ENCODE data around the gene LIFR.
"Not testable (repeated sequence)": the region's sequence is repeated elsewhere in the genome, so short reads cannot be mapped to it uniquely, and the experiment has no call there.

The LIFR gene

DNA sequence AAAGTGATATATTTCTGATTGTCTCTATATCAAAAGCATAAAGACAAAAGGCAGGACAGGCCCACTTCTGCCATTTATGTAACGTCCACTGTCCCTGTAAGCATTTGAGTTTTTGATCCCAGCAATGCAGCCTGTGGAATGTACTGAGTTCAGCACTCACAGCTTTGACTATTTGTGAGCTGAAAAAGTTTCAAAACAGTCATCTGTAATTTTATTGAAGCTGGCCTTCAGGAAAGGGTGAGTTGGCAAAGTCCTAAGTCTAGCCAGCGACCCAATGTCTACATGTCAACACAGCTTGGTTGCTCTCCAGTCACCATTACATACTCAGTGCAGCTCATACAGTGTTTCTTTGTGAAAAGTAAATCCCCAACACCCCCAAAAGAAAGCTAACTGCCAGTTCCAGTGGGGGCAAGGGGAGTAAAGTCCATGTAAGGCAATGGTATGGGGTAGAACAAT lies 9.7 kb downstream of the LIFR start:
- DNase-seq: no peak

DNA sequence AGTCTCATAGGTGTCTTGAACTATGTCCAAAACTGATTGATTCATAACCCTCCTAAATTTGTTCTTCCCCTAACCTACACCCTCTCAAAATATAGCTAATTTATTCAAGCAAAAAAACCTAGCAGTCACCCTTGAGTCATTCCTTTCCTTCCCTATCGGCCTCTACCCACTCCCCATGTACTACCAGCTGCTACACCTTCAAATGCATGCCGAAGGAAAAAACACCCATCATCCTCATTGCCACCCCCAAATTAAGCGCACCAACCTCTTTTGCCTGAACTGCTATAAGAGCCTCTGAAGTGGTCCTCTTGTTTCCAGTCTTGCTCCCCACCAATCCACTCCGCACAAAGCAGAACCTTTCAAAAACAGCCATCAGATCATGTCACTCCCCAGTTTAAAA lies 12.6 kb downstream of the LIFR start:
- no peak for DNase-seq

DNA sequence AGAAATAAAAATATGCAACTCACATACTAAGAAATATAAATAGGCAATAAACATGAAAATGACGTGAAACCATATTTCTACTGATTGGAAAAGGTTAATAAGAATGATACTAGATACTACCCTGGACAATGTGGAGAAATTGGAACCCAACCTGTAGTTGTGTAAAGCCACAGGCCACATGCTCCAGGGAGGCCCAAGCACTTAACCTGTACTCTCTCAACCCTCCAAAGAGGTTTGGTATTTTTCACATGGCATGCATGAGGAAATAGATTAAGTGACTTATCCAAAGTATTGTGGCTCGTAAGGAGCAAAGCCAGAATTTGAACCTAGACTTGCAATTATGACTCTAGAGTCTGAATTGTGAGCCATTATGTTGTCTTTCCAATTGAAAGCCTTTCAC lies 13.4 kb downstream of the LIFR start:
- DNase-seq: no peak

DNA sequence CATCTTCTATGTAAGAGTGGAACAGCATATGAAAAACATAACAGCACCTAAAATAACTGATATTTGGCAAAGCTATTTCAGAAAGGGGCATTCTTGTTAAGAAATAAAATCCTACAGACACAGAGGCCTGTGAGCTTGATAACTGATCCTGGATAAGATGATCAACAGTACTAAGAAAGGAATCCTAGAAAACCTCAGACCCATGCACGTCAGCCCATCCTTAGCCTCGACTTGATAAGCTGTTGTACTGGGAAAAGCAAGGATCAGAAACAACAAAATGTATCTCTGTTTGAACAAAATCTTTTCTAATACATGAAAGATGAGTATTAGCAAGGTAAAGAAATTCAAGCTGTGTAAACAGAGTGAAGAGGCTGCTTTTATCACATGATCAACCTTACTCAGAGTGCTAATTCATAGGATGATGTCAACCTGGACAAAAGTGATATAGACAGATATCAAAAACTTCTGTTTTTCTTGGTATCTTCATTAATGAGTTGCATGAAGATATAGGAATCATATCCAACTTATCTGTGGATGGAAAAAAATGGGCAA lies 15.2 kb downstream of the LIFR start:
- no peak for DNase-seq

DNA sequence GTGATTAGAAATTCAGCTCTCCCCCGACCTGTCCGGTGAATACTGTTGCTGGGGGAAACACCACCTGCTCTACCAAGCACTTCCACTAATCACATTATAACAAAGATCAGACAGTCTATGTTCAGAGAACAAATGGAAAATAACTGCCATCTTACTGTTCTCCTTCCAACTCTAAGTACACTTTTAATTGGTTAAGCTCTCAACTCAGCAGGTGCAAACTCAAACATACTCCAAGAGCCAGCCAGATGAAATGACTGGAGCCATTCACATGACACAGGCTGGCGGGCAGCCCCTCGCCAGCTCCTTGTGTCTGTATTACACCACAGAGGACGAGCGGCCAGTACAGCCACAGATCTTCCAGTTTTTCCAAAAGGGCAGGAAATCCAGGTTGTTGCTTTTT lies 16.1 kb downstream of the LIFR start:
- no peak for DNase-seq

DNA sequence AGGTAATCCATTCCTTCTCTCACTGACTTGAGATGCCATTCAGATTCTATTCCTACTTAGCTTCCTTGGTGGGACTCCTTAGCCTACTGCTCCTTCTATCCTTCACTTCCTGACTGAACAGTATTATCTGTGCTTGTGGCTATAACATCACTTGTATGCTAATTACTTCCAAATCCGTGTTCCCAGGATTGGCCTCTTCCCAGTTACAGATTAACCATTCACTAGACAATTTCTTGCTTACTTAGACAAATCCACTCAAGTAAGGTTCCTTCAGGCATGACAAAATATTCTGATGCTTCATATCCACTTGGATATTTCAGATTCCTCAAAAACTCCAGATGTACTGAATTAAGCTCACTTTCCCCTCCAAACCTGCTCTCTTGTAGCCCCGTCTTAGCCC lies 18.3 kb downstream of the LIFR start:
- DNase-seq: no peak

DNA sequence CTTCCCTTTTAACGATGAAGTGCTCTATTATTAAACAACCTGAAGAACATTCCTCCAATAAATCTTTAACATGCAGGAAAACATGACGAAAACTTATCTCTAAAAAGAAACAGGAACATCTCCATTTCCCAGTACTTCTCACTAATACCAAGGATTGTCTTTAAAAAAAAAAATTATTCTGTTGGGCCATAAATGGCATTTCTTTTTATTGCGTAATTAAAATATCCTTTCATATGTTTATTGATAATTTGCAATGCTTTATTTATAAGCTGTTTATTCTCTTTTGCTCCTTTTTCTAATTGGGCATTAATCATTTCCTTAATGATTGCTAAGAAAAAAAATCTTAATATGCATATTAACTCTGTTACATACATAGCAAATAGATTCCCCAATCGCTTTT lies 18.9 kb downstream of the LIFR start:
- DNase-seq: no peak

DNA sequence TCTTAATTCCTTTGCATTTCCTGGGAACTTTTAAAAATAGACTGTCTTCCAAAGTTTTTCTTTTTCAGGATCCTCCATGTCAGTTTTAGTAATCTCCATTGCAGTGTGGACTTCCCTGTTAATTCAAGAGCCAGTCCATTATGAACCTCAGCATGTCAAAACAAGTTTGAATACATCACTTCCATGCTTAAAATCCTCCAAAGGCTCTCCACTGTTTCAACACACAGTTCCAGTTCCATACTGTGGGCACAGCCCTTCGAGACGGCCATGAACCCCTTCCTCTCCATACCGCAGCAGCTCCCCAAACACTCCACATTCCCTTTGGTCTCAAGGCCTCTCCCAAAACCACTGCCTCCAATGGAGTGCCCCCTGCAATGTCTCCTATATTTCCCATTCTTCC lies 19.5 kb downstream of the LIFR start:
- DNase-seq: no peak

DNA sequence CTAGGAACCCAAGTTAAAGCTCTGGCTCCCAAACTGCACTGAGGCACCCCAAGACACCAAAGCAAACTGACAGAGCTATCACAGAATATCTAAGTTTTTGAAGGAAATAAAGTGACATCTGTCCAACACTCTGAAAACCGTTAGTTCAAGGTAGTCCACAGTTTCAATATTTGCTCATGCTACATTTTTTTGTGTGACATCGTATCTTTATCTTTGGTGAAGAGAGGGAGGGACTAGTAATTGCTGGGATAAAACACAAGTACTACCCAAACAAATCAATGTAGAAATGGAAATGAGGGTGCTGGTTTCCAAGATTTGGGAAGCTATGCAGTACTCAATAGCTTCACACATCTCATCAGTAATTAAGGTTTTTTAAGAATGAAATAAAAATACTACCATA lies 20.6 kb downstream of the LIFR start:
- DNase-seq: no peak

DNA sequence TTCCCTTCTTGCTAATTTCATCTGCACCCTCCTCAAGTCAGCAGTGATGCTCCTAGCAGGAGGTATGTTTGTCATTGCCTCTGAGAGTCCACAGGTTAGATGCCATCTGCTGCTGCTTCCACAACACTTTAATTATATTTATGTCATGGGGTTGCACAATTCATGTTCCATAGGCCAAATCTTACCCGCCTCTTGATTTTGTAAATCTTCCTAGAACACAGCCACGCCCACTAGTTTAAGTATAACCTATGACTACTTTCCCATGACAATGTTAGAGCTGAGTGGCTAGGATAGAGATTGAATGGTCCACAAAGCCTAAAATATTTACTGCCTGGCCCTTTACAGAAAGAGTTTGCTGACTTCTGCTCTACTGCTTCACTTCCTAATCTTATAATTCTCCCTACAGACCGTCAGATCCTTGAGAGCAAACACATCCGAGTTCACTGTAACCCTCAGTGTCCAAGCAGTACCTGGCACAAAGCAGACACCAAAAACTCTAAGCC lies 21.1 kb downstream of the LIFR start:
- no peak for DNase-seq

DNA sequence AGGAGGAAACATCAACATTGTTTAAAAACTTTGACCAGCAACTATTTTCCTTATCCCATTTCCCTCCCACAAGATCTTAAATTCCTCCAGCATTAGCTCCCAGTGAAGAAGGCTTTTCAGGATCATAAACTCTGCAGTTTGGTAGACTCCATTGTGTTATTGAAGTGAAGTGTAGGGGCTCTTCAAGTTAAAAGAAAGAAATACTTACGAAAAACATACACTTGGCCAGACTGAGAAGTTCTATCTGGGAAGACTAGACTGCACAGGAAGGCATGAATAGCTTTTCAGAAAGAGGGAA lies 22.3 kb downstream of the LIFR start:
- no peak for DNase-seq

DNA sequence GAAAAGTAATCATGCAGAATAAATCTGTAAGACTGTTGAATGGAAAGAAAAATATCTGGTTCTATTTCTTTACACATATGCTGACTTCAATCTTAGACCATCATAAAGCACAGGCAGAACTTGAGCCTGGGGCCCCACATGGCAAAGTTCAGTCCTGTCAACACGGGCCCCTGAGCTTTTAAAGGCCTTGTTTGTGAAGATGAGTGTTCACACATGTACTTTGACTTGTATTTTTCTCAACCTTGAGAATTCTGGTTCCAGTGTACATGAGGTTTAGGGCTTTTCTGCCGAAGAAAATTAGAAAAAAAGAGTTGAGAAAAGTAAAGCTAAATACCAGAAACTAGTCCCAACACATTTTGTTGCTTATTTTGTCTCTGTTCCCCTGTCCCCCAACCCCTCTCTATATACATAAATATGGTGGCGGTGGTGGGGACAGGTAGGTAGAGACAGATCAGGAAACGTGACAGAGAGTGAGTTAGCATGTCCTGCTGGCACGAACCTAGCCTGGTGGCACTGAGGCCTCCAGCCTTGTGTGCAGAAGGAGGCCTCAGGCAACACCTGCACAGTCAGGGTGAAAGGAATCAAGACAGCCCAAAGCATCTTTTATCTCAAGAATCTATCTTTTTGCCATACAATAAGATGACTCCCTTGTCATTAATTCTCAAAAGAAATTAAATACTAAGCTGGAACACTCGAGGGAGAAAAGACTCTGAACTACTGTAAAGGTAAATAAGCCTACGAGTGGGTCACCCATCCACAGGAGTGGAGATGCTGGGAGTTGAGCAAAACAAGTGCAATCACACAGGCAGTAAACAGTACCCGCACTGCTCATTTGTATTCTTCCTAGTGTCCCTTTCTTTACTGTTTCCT lies 22.9 kb downstream of the LIFR start:
- no peak for DNase-seq

DNA sequence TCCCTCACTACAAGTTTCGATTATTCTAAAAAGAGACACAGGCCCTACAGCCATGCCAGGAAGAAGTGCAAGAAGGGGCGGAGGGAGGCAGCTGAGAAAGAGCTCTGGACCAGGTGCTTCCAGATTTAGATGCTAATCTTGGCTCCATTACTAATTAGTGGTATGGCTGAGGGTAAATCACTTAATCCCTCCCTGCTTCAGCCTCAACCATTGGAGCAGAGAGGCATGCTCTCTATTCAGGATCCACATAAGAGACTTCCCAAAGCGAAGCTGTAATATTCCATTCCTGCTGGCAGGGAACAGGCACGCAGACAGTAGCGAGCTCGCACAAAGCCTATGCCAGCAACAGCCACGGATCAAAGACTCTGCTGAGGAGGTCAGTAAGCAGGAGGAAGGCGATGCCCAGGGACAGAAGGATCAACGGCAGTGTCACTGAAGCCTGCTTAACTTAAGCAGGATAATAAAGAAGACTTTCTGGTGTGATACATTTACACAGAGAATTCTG lies 24.2 kb downstream of the LIFR start:
- no peak for DNase-seq

DNA sequence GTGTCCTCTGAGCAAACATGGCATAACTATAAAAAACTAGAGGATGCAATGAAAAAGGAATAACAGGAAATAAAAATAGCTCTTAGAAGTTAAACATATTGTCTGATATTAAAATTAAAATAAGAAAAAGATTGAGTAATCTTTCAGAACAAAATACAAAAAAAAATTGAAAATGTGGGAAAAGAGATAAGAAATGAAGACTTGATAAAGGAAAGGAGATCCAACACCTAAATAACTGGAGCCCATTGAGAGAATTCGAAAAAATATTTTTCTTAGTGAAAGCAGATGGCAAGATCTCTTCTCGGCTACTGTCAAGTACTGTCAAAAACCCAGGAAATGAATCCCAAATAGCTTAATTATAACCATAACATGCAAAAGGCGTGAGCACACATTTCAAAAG lies 24.9 kb downstream of the LIFR start:
- no peak for DNase-seq

DNA sequence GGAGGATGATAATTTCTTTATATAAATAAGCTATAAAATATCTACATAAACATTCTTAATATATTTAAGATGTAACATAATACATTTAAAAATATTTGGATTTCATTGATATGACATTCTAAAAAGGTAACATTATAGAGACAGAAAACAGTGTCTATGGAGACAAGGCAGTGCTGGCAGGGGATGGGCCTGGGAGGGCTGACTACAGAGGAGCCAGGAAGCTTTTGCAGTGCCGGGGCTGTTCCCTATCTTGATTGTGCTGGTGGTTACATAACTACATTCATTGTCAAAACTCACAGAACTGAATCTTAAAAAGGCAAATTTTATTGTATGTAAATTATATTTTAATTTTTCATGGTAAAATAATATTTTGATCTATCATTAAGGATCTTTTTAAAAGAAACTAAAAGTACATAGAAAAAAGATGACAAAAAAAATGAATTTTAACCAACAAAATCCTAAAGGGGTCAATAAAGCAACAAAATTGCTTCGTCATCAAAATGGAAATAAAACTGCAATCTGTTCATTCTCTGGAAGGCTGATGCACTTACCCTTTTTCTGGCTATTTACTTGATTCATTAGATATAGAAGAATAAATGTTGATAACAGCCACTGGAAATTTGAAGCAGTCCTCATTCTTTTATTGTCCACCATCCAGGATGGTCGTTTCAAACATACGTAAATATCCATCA lies 26.3 kb downstream of the LIFR start:
- no peak for DNase-seq

DNA sequence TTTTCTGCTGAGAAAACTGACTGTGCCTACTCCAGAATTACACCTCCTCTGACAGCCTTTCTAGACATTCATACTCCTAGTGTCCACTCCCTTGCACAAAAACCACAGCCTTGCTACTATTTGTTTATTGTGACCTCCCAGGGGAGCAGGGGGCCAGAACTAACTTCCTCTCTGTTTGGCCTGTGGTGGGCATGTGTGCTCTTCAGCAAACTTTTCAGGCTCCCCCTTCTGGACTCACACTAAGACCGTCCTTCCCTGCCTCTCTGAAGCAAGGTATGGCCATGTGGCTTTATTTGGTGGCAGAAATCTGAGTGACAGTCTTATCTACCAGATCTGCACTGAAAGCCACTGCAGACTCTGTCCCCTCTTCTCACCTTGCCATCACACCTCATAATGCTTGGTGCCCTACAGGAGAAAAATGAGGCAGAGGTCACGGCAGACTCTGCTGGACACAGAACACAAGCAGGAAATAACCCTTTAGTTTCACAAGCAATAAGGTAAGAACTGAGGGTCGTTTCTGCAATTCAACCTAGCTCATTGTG lies 28.2 kb downstream of the LIFR start:
- DNase-seq: no peak

DNA sequence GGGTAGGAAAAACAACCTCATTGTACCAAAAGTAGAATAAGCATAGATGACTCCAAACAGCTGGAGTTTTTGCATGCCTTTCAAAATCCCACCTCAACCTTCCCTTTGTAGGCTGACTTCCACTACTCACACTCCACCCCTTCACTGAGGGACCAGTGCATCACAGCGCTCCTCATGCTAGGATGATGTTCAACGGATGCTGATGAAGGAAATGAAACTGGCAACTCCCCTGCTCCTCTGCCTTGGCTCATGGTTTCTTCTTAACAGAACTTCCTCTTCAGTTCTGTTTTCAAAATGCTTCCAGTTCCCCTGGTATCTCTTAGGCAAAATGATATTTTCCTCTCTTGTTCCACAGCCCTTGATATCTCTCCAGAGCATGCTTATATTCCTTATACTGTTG lies 29.0 kb downstream of the LIFR start:
- DNase-seq: no peak

DNA sequence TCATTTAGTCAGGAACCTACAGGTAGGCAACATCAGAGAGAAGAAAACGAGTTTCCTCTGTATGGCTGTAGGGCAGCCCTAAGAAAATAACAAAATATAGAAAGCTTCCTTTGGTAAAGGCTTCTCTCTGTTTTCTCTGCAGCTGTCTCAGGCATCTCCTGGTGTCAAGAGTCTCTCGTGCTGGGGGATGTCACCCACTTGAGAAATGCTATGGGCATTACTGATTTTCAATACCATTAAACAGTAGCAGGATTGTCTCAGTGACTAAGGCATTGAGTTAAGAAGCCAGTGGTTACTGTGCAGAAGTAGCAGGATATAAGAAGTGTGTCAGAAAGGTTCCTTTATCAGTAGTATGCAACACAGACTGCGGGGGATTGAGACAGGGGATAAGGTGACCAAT lies 32.4 kb downstream of the LIFR start:
- no peak for DNase-seq

DNA sequence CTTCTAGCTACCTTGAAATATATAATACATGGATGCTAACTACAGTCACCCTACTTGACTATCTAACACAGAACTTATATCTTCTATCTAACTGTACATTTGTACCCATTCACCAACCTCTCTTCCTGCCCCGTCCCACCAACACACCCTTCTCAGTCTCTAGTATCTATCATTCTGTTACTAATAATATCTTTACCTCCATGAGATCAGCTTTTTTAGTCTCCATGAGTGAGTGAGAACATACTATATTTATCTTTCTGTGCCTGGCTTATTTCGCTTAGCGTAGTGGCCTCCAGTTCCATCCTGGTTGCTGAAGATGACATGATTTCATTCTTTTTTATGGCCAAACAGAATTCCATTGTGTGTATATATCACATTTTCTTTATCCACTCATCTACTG lies 37.0 kb downstream of the LIFR start:
- no peak for DNase-seq

DNA sequence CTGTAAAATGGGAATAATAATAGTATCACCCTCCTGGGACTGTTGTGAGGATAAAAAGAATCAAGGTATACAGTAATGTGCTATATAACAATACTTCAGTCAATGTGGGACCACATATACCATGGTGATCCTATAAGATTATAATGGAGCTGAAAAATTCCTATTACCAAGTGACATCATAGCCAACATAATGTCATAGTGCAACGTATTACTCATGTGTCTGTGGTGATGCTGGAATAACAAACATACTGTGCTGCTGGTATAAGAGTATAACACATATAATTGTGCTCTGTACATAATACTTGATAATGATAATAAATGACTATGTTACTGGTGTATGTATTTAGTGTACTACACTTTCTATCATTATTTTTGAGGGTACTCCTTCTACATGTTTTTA lies 38.1 kb downstream of the LIFR start:
- DNase-seq: no peak

DNA sequence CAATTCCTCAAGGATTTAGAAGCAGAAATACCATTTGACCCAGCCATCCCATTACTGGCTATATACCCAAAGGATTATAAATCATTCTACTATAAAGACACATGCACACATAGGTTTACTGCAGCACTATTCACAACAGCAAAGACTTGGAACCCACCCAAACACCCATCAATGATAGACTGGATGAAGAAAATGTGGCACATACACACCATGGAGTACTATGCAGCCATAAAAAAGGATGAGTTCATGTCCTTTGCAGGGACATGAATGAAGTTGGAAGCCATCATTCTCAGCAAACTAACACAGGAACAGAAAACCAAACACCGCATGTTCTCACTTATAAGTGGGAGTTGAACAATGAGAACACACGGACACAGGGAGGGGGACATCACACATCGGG lies 39.8 kb downstream of the LIFR start:
- not testable (repeated sequence) for DNase-seq

DNA sequence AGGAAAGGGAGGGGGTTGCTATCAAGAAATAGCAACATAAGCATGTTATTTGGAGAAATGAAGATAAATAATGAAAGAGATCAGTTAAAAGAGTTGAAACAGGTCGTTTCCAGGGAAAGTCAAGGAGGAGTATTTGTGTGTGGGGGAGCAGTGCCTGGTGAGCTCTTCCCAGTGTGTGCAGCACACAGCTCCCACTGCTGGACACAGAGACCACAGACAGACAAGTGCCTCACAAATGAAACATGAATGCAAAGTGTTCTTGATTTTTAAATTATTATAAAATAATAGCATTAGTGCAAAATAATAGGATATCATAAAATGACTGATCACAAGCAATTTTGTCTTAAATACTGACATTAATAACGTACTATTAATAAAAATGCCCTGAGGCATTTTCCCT lies 40.8 kb downstream of the LIFR start:
- DNase-seq: no peak

DNA sequence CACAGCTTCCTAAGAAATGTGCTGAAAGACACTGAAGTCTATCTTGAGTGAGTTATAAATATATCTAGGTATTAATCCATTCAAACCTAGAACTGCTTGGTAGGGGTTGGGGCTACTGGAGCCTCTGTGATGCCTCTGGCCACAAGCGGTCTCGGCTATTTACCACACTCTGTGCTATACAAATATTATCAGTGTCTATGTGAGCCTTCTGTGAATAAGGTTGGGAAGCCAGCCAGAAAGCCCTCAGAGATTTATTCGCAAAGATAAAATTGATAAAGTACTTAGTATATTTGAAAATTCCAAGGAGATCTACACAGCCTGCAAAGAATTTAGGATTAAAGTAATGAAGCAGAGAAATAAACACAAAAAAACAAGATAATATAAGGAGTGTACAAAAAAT lies 41.4 kb downstream of the LIFR start:
- DNase-seq: no peak

DNA sequence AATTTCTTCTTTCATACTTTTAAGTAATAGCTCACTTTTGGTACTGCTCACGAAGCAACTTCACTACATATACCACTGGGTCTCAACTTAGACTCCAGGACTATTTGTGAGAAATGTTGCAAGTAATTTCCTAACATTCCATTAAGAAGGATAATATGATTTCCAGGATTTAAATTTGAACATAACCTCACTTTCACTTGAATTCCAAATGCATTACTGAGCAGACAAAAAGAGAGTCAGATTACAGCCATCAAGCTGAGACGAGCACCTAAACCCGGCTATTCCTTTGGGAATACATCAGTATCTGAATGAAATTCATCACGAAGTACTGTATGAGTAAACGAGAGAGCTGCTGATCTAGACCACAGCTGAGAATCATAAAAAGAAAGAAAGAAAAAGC lies 47.3 kb downstream of the LIFR start:
- no peak for DNase-seq

Measured in activated CD4-positive, alpha-beta T cell treated with anti-CD3 and anti-CD28 coated beads, Interleukin-2, amount 50 U/mL, for 16 hours (primary cell).